ENCODE results near the gene ZAR1. TPM values are rescaled to one million over a fixed set of nuclear protein-coding genes. Genes with fewer than 3 reads are reported as not detected.
"Not testable (repeated sequence)": the region's sequence is repeated elsewhere in the genome, so short reads cannot be mapped to it uniquely, and the experiment has no call there.

Gene ZAR1
- total RNA-seq, result not detected

- intact Hi-C loops (cut with micrococcal nuclease), result no loop called here
- CTCF ChIA-PET, result interaction anchor here (0.6 kb wide), 2 partner anchors 29 to 88 kb away, joined by 3 to 4 read pairs; no protein-coding TSS in a partner anchor
- Mint-ChIP-seq H3K9me3 (no peaks in the 10 kb centered on the region), H3K36me3 (ENCODE audit: low read depth) (no peaks in the 10 kb centered on the region), H3K27me3 (ENCODE audit: low read depth) (peaks cover 51% of the 10 kb centered on the region), H3K27ac (no peak within 1 kb of the TSS), H3K4me3 (peak within 1 kb of the TSS; percentile 52), H3K4me1 (ENCODE audit: low read depth) (peaks cover 2% of the 10 kb centered on the region)
- no peak for DNase-seq
These were observed at the start of gene ZAR1 for GRCh38 chr4:48490012-48490679. Gene ZAR1 (plus strand): TSS chr4:48490252. CDS start chr4:48490292, 40 bp downstream.

- DNase-seq; intact Hi-C loops (cut with micrococcal nuclease); H3K27me3 Mint-ChIP-seq (ENCODE audit: low read depth); H3K27ac Mint-ChIP-seq; H3K9me3 Mint-ChIP-seq; H3K4me1 Mint-ChIP-seq (ENCODE audit: low read depth); H3K36me3 Mint-ChIP-seq (ENCODE audit: low read depth); H3K4me3 Mint-ChIP-seq: not testable (repeated sequence)
- CTCF ChIA-PET, result interaction anchor here (0.5 kb wide), 1 partner anchor 113 kb away, joined by 4 read pairs; no protein-coding TSS in a partner anchor
These were observed 49.1 kb upstream of the ZAR1 start for GRCh38 chr4:48440914-48441313.

GRCh38 chr4:48445704-48446103 is 44.3 kb upstream of the ZAR1 start:
- no peak for DNase-seq
- Mint-ChIP-seq H3K9me3 (no peaks in the 10 kb centered on the region), H3K4me1 (ENCODE audit: low read depth) (no peaks in the 10 kb centered on the region), H3K36me3 (ENCODE audit: low read depth) (no peaks in the 10 kb centered on the region), H3K4me3 (no peak overlapping the region), H3K27ac (no peak overlapping the region), H3K27me3 (ENCODE audit: low read depth) (peaks cover 3% of the 10 kb centered on the region)
- intact Hi-C loops (cut with micrococcal nuclease), result loop anchor here (1.0 to 5.0 kb wide), 3 partner anchors 101 to 518 kb away; no protein-coding TSS in a partner anchor
- CTCF ChIA-PET, result interaction anchor here (1.1 to 1.8 kb wide), 3 partner anchors 19 to 512 kb away, joined by 3 to 4 read pairs (median 3); no protein-coding TSS in a partner anchor

- no peak overlapping the region for H3K4me3 Mint-ChIP-seq
- CTCF ChIA-PET, result interaction anchor here (0.6 to 1.8 kb wide), 6 partner anchors 18 to 516 kb away, joined by 3 to 5 read pairs (median 3); partner anchors contain the start of gene SLC10A4
- H3K9me3 Mint-ChIP-seq, result no peaks in the 10 kb centered on the region
- H3K27me3 Mint-ChIP-seq (ENCODE audit: low read depth), result peaks cover 3% of the 10 kb centered on the region
- H3K27ac Mint-ChIP-seq, result no peak overlapping the region
- no peaks in the 10 kb centered on the region for H3K4me1 Mint-ChIP-seq (ENCODE audit: low read depth)
- DNase-seq, result no peak
- intact Hi-C loops (cut with micrococcal nuclease), result loop anchor here (5.0 kb wide), 1 partner anchor 236 kb away; no protein-coding TSS in a partner anchor
- no peaks in the 10 kb centered on the region for H3K36me3 Mint-ChIP-seq (ENCODE audit: low read depth)
These were observed 43.4 kb upstream of the ZAR1 start for GRCh38 chr4:48446642-48447041.

GRCh38 chr4:48449151-48449550 is 40.9 kb upstream of the ZAR1 start:
- CTCF ChIA-PET, result no interaction called here
- intact Hi-C loops (cut with micrococcal nuclease), result loop anchor here (5.0 kb wide), 1 partner anchor 233 kb away; no protein-coding TSS in a partner anchor
- H3K4me1 Mint-ChIP-seq (ENCODE audit: low read depth), result no peaks in the 10 kb centered on the region
- H3K27me3 Mint-ChIP-seq (ENCODE audit: low read depth), result peaks cover 6% of the 10 kb centered on the region
- no peaks in the 10 kb centered on the region for H3K9me3 Mint-ChIP-seq
- no peak overlapping the region for H3K4me3 Mint-ChIP-seq
- H3K27ac Mint-ChIP-seq, result no peak overlapping the region
- no peaks in the 10 kb centered on the region for H3K36me3 Mint-ChIP-seq (ENCODE audit: low read depth)
- DNase-seq, result no peak

- no peaks in the 10 kb centered on the region for H3K9me3 Mint-ChIP-seq
- no peak overlapping the region for H3K27ac Mint-ChIP-seq
- peaks cover 1% of the 10 kb centered on the region for H3K36me3 Mint-ChIP-seq (ENCODE audit: low read depth)
- CTCF ChIA-PET, result no interaction called here
- H3K4me3 Mint-ChIP-seq, result no peak overlapping the region
- no peaks in the 10 kb centered on the region for H3K4me1 Mint-ChIP-seq (ENCODE audit: low read depth)
- peaks cover 8% of the 10 kb centered on the region for H3K27me3 Mint-ChIP-seq (ENCODE audit: low read depth)
- intact Hi-C loops (cut with micrococcal nuclease), result no loop called here
- no peak for DNase-seq
These were observed 39.3 kb upstream of the ZAR1 start for GRCh38 chr4:48450740-48451139.

GRCh38 chr4:48451656-48452055 is 38.4 kb upstream of the ZAR1 start:
- H3K4me1 Mint-ChIP-seq (ENCODE audit: low read depth); H3K27me3 Mint-ChIP-seq (ENCODE audit: low read depth); intact Hi-C loops (cut with micrococcal nuclease); H3K36me3 Mint-ChIP-seq (ENCODE audit: low read depth); DNase-seq; H3K4me3 Mint-ChIP-seq; CTCF ChIA-PET; H3K9me3 Mint-ChIP-seq; H3K27ac Mint-ChIP-seq: not testable (repeated sequence)

- Mint-ChIP-seq H3K4me3 (no peak overlapping the region), H3K36me3 (ENCODE audit: low read depth) (peaks cover 3% of the 10 kb centered on the region), H3K27ac (no peak overlapping the region), H3K9me3 (peaks cover 2% of the 10 kb centered on the region), H3K4me1 (ENCODE audit: low read depth) (no peaks in the 10 kb centered on the region), H3K27me3 (ENCODE audit: low read depth) (peaks cover 5% of the 10 kb centered on the region)
- CTCF ChIA-PET, result no interaction called here
- intact Hi-C loops (cut with micrococcal nuclease), result no loop called here
- DNase-seq, result no peak
These were observed 35.5 kb upstream of the ZAR1 start for GRCh38 chr4:48454591-48454990.

GRCh38 chr4:48461000-48461399 is 29.1 kb upstream of the ZAR1 start:
- Mint-ChIP-seq H3K27me3 (ENCODE audit: low read depth) (no peaks in the 10 kb centered on the region), H3K4me1 (ENCODE audit: low read depth) (no peaks in the 10 kb centered on the region), H3K4me3 (no peak overlapping the region), H3K27ac (no peak overlapping the region), H3K36me3 (ENCODE audit: low read depth) (peaks cover 1% of the 10 kb centered on the region), H3K9me3 (peaks cover 2% of the 10 kb centered on the region)
- DNase-seq, result no peak
- CTCF ChIA-PET, result no interaction called here
- intact Hi-C loops (cut with micrococcal nuclease), result no loop called here

- Mint-ChIP-seq H3K4me1 (ENCODE audit: low read depth) (no peaks in the 10 kb centered on the region), H3K9me3 (peaks cover 2% of the 10 kb centered on the region), H3K27ac (no peak overlapping the region), H3K36me3 (ENCODE audit: low read depth) (peaks cover 1% of the 10 kb centered on the region), H3K4me3 (no peak overlapping the region), H3K27me3 (ENCODE audit: low read depth) (no peaks in the 10 kb centered on the region)
- intact Hi-C loops (cut with micrococcal nuclease), result no loop called here
- CTCF ChIA-PET, result no interaction called here
- DNase-seq, result no peak
These were observed 27.7 kb upstream of the ZAR1 start for GRCh38 chr4:48462363-48462762.

- DNase-seq, result no peak
- no peaks in the 10 kb centered on the region for H3K4me1 Mint-ChIP-seq (ENCODE audit: low read depth)
- H3K9me3 Mint-ChIP-seq, result no peaks in the 10 kb centered on the region
- intact Hi-C loops (cut with micrococcal nuclease), result no loop called here
- no peaks in the 10 kb centered on the region for H3K36me3 Mint-ChIP-seq (ENCODE audit: low read depth)
- CTCF ChIA-PET, result no interaction called here
- no peak overlapping the region for H3K4me3 Mint-ChIP-seq
- H3K27me3 Mint-ChIP-seq (ENCODE audit: low read depth), result peaks cover 4% of the 10 kb centered on the region
- no peak overlapping the region for H3K27ac Mint-ChIP-seq
These were observed 22.6 kb upstream of the ZAR1 start for GRCh38 chr4:48467442-48467841.

- no peak overlapping the region for H3K4me3 Mint-ChIP-seq
- no peak overlapping the region for H3K27ac Mint-ChIP-seq
- peaks cover 4% of the 10 kb centered on the region for H3K27me3 Mint-ChIP-seq (ENCODE audit: low read depth)
- intact Hi-C loops (cut with micrococcal nuclease), result no loop called here
- DNase-seq, result no peak
- CTCF ChIA-PET, result no interaction called here
- H3K4me1 Mint-ChIP-seq (ENCODE audit: low read depth), result no peaks in the 10 kb centered on the region
- no peaks in the 10 kb centered on the region for H3K9me3 Mint-ChIP-seq
- no peaks in the 10 kb centered on the region for H3K36me3 Mint-ChIP-seq (ENCODE audit: low read depth)
These were observed 22.2 kb upstream of the ZAR1 start for GRCh38 chr4:48467891-48468290.

- Mint-ChIP-seq H3K27me3 (ENCODE audit: low read depth) (peaks cover 4% of the 10 kb centered on the region), H3K27ac (no peak overlapping the region), H3K4me3 (no peak overlapping the region), H3K9me3 (no peaks in the 10 kb centered on the region), H3K4me1 (ENCODE audit: low read depth) (no peaks in the 10 kb centered on the region), H3K36me3 (ENCODE audit: low read depth) (no peaks in the 10 kb centered on the region)
- intact Hi-C loops (cut with micrococcal nuclease), result no loop called here
- CTCF ChIA-PET, result no interaction called here
- DNase-seq, result no peak
These were observed 19.9 kb upstream of the ZAR1 start for GRCh38 chr4:48470137-48470536.
